Ectodermal cell (in vitro differentiated cells): ENCODE measurements around the gene TAF11L5.
"Not testable (repeated sequence)": the region's sequence is repeated elsewhere in the genome, so short reads cannot be mapped to it uniquely, and the experiment has no call there.

Experiments used
- H3K27ac ChIP-seq: 2 replicates; pipeline ENCODE4 v1.7.0; 2013; ENCODE audit warnings: mild to moderate bottlenecking, low read depth, low read length; ENCODE audit not compliant: insufficient read depth, poor library complexity, severe bottlenecking
- H3K27me3 ChIP-seq: 2 replicates; pipeline ENCODE4 v1.7.0; 2013; ENCODE audit warnings: mild to moderate bottlenecking, low read length; ENCODE audit not compliant: insufficient read depth, control insufficient read depth, poor library complexity, severe bottlenecking
- H3K36me3 ChIP-seq: one replicate; pipeline ENCODE4 v1.7.0; 2013; ENCODE audit warnings: low read length; ENCODE audit not compliant: control insufficient read depth, insufficient read depth
- H3K4me1 ChIP-seq: one replicate; pipeline ENCODE4 v1.7.0; 2013; ENCODE audit warnings: low read length; ENCODE audit not compliant: control insufficient read depth, insufficient read depth
- H3K4me3 ChIP-seq: 2 replicates; pipeline ENCODE4 v1.7.0; 2013; ENCODE audit warnings: low read depth, low read length, control low read depth; ENCODE audit not compliant: insufficient read depth
- H3K9me3 ChIP-seq: 2 replicates; pipeline ENCODE4 v1.7.0; 2013; ENCODE audit warnings: mild to moderate bottlenecking, low read length, moderate library complexity; ENCODE audit not compliant: control insufficient read depth
- WGBS, 2 experiments: methylation state at CpG; one replicate each; pipeline ENCODE4 v1.1.7; 2013; ENCODE audit warnings: missing lambda C conversion rate in 2 of 2; 5-methylcytosine and 5-hydroxymethylcytosine counted together

TAF11L5 gene

GRCh38 chr5:17497931-17498330, 27.1 kb upstream of the TAF11L5 start, which contains the start of gene TAF11L2:
TSS of gene TAF11L2 (plus strand) at chr5:17498231.
- H3K4me3 ChIP-seq, H3K27ac ChIP-seq, H3K9me3 ChIP-seq, H3K27me3 ChIP-seq, H3K36me3 ChIP-seq, H3K4me1 ChIP-seq: not testable (repeated sequence)
- 94% methylated on average over 8 of the region's 8 CpGs for WGBS, 2 experiments

GRCh38 chr5:17511775-17512325, 13.2 kb upstream of the TAF11L5 start:
- Histone ChIP-seq H3K36me3 (no peaks in the 10 kb centered on the region), H3K4me3 (no peak overlapping the region), H3K27ac (no peak overlapping the region), H3K4me1 (no peaks in the 10 kb centered on the region), H3K27me3 (no peaks in the 10 kb centered on the region), H3K9me3 (no peaks in the 10 kb centered on the region)
- WGBS, 2 experiments, result 94 to 95% methylated on average over 17 of the region's 17 CpGs

- 96% methylated on average over 4 to 5 of the region's 12 CpGs for WGBS, 2 experiments
- H3K27ac ChIP-seq, H3K4me1 ChIP-seq, H3K36me3 ChIP-seq, H3K27me3 ChIP-seq, H3K9me3 ChIP-seq, H3K4me3 ChIP-seq: not testable (repeated sequence)
Observed at GRCh38 chr5:17517526-17517925, 7.5 kb upstream of the TAF11L5 start.

GRCh38 chr5:17518067-17518466, 7.0 kb upstream of the TAF11L5 start, which contains the start of gene TAF11L3:
TSS of gene TAF11L3 (plus strand) at chr5:17518367.
- not testable (repeated sequence) for H3K27me3 ChIP-seq, H3K9me3 ChIP-seq, H3K4me1 ChIP-seq, H3K36me3 ChIP-seq, H3K27ac ChIP-seq, H3K4me3 ChIP-seq
- no CpG with 5 or more reads among the region's 15 CpGs for WGBS, 2 experiments

- H3K27me3 ChIP-seq, H3K36me3 ChIP-seq, H3K9me3 ChIP-seq, H3K4me3 ChIP-seq, H3K27ac ChIP-seq, H3K4me1 ChIP-seq: not testable (repeated sequence)
- 91 to 93% methylated on average over 7 of the region's 14 CpGs for WGBS, 2 experiments
Observed at GRCh38 chr5:17519508-17519907, 5.5 kb upstream of the TAF11L5 start.

DNA sequence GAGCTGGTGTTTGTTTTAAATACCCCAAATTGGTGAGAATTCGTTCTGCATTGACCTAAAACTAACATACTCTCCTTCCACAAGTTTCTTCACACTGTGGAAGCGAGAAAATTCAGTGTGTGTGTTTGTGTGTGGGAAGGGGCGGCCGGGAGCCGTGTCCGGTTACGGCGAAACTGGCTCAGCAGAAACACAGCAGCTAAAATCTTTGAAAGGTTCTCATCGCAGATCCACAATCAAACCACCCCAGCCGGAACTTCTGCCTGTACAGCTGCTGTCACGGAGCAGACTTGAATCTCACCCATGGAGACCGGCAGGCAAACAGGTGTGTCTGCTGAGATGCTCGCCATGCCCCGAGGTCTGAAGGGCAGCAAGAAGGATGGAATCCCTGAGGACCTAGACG, 3.5 kb upstream of the TAF11L5 start, which contains the start of gene TAF11L4:
Gene TAF11L4 (plus strand): TSS at position 301 of the 400 bp plus-strand sequence.
- no CpG with 5 or more reads among the region's 15 CpGs for WGBS, 2 experiments
- H3K27me3 ChIP-seq, H3K4me3 ChIP-seq, H3K27ac ChIP-seq, H3K4me1 ChIP-seq, H3K36me3 ChIP-seq, H3K9me3 ChIP-seq: not testable (repeated sequence)

DNA sequence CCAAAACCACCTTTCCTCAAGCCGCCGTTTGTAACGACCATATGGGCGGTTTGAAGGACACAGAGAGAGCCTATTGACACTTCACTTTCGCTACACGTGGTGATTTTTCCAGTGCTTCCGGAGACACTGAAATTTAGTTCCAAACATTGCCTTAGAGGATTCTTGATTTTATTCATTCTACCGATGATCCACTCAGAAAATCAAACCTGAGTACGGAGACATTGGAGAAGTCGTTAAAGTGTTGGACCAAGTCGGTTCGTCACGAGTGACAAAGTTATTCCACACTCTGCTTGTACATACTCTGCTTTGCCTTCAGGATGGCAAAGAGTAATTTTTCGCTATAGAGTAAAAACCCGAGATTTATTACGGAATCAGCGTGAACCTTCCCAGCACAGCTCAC, 1.5 kb downstream of the TAF11L5 start:
- H3K36me3 ChIP-seq, H3K27me3 ChIP-seq, H3K27ac ChIP-seq, H3K4me3 ChIP-seq, H3K4me1 ChIP-seq, H3K9me3 ChIP-seq: not testable (repeated sequence)
- 91 to 94% methylated on average over 6 of the region's 17 CpGs for WGBS, 2 experiments

DNA sequence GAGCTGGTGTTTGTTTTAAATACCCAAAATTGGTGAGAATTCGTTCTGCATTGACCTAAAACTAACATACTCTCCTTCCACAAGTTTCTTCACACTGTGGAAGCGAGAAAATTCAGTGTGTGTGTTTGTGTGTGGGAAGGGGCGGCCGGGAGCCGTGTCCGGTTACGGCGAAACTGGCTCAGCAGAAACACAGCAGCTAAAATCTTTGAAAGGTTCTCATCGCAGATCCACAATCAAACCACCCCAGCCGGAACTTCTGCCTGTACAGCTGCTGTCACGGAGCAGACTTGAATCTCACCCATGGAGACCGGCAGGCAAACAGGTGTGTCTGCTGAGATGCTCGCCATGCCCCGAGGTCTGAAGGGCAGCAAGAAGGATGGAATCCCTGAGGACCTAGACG, 3.3 kb downstream of the TAF11L5 start, which contains the start of gene TAF11L6:
Gene TAF11L6 (plus strand): TSS at position 301 of the 400 bp plus-strand sequence.
- H3K36me3 ChIP-seq, H3K27ac ChIP-seq, H3K9me3 ChIP-seq, H3K27me3 ChIP-seq, H3K4me1 ChIP-seq, H3K4me3 ChIP-seq: not testable (repeated sequence)
- WGBS, 2 experiments, result no CpG with 5 or more reads among the region's 15 CpGs
